WTC11 (cell line): ENCODE results near the gene SPEM1. TPM values are rescaled to one million over a fixed set of nuclear protein-coding genes. Genes with fewer than 3 reads are reported as not detected.

ENCODE experiments used
- ATAC-seq: fragments of 200-7000 bp; cut with Tn5 transposase; 2 replicates; pipeline ENCODE4 v1.10.0; 2021; ENCODE audit warnings: mild to moderate bottlenecking, moderate library complexity
- CTCF ChIA-PET: fragments of 300-600 bp; sonication (Branson Sonifier 250); formaldehyde crosslinking; loops from one replicate; lab custom pipeline; 2021; ENCODE audit warnings: antibody characterized with exemption; lab: Charles Lee
- POLR2A ChIA-PET: fragments of 350-600 bp; sonication (Branson Sonifier 250); formaldehyde crosslinking; loops from one replicate; lab custom pipeline; 2021; ENCODE audit warnings: antibody characterized with exemption; lab: Charles Lee
- DNase-seq: peaks from one replicate; pipeline ENCODE4 v3.0.0; 2021; ENCODE audit warnings: low spot score
- H3K27ac Mint-ChIP-seq: 2 replicates; pipeline ENCODE4 v1.8.0; 2021; ENCODE audit warnings: mixed read lengths
- H3K27me3 Mint-ChIP-seq: 2 replicates; pipeline ENCODE4 v1.8.0; 2021; ENCODE audit warnings: low read depth, mild to moderate bottlenecking, moderate library complexity, mixed read lengths
- H3K36me3 Mint-ChIP-seq: 2 replicates; pipeline ENCODE4 v1.8.0; 2021; ENCODE audit warnings: mixed read lengths
- H3K4me1 Mint-ChIP-seq: 2 replicates; pipeline ENCODE4 v1.8.0; 2022; ENCODE audit warnings: mixed read lengths
- H3K4me3 Mint-ChIP-seq: 2 replicates; pipeline ENCODE4 v1.8.0; 2021; ENCODE audit warnings: mild to moderate bottlenecking, moderate library complexity, mixed read lengths
- H3K9me3 Mint-ChIP-seq: 2 replicates; pipeline ENCODE4 v1.8.0; 2021; ENCODE audit warnings: mixed read lengths
- AFF4 ChIP-seq: sonication (generic); formaldehyde crosslinking; IDR thresholded peaks from 2 replicates; pipeline ENCODE4 v1.8.1; 2023; ENCODE audit warnings: mild to moderate bottlenecking, missing genetic modification reagents, borderline replicate concordance
- ATF2 ChIP-seq: sonication (generic); formaldehyde crosslinking; IDR thresholded peaks from 2 replicates; pipeline ENCODE4 v1.8.1; 2022; ENCODE audit warnings: low read depth, missing genetic modification reagents, borderline replicate concordance
- E2F5 ChIP-seq: sonication (generic); formaldehyde crosslinking; IDR thresholded peaks from 2 replicates; pipeline ENCODE4 v1.8.1; 2022; ENCODE audit warnings: mild to moderate bottlenecking, moderate library complexity, missing genetic modification reagents
- FOXP1 ChIP-seq: sonication (generic); formaldehyde crosslinking; IDR thresholded peaks from 2 replicates; pipeline ENCODE4 v1.8.0; 2022; ENCODE audit warnings: missing genetic modification reagents, mild to moderate bottlenecking, moderate library complexity, borderline replicate concordance
- MYBL2 ChIP-seq: sonication (generic); formaldehyde crosslinking; IDR thresholded peaks from 2 replicates; pipeline ENCODE4 v1.8.1; 2023; ENCODE audit warnings: mild to moderate bottlenecking, moderate library complexity, missing genetic modification reagents
- NFYB ChIP-seq: sonication (generic); formaldehyde crosslinking; conservative IDR thresholded peaks from 2 replicates; pipeline ENCODE4 v1.8.0; 2022; ENCODE audit warnings: low read depth, missing genetic modification reagents
- PRRX2 ChIP-seq: fragments of 250-450 bp; sonication (Bioruptor Pico); IDR thresholded peaks from 2 replicates; pipeline ENCODE4 v1.8.0; 2021; ENCODE audit warnings: mild to moderate bottlenecking
- RORB ChIP-seq: fragments of 250-450 bp; sonication (Bioruptor Pico); IDR thresholded peaks from 2 replicates; pipeline ENCODE4 v1.9.0; 2021; ENCODE audit warnings: mild to moderate bottlenecking
- SP1 ChIP-seq: sonication (generic); formaldehyde crosslinking; conservative IDR thresholded peaks from 2 replicates; pipeline ENCODE4 v1.8.1; 2022; ENCODE audit warnings: missing genetic modification reagents
- TP53 ChIP-seq: sonication (generic); formaldehyde crosslinking; IDR thresholded peaks from 2 replicates; pipeline ENCODE4 v1.8.1; 2023; ENCODE audit warnings: mild to moderate bottlenecking, missing genetic modification reagents
- USF1 ChIP-seq: sonication (generic); formaldehyde crosslinking; IDR thresholded peaks from 2 replicates; pipeline ENCODE4 v1.8.0; 2022; ENCODE audit warnings: mild to moderate bottlenecking, missing genetic modification reagents
- ZNF138 ChIP-seq: sonication (generic); formaldehyde crosslinking; conservative IDR thresholded peaks from 2 replicates; pipeline ENCODE4 v1.8.1; 2022; ENCODE audit warnings: mild to moderate bottlenecking, moderate library complexity, missing genetic modification reagents
- total RNA-seq: library from RNA; stranded (reverse); gene quantifications from 3 replicates; pipeline ENCODE4 v1.2.3, GENCODE V29; 2021
- TF ChIP-seq, protein P1 (sequence below): sonication (generic); formaldehyde crosslinking; IDR thresholded peaks from 2 replicates; pipeline ENCODE4 v1.8.0; 2022; ENCODE audit warnings: missing genetic modification reagents
- TF ChIP-seq, protein P2 (sequence below): fragments of 250-450 bp; sonication (Bioruptor Pico); IDR thresholded peaks from 2 replicates; pipeline ENCODE4 v2.1.2; 2022; ENCODE audit warnings: mild to moderate bottlenecking, moderate library complexity
- TF ChIP-seq, protein P3 (sequence below): sonication (generic); formaldehyde crosslinking; IDR thresholded peaks from 2 replicates; pipeline ENCODE4 v1.8.1; 2023; ENCODE audit warnings: mild to moderate bottlenecking, missing genetic modification reagents, moderate library complexity

The SPEM1 gene
- total RNA-seq, 1 experiment from 2014 or later, result 0.35 TPM

DNA sequence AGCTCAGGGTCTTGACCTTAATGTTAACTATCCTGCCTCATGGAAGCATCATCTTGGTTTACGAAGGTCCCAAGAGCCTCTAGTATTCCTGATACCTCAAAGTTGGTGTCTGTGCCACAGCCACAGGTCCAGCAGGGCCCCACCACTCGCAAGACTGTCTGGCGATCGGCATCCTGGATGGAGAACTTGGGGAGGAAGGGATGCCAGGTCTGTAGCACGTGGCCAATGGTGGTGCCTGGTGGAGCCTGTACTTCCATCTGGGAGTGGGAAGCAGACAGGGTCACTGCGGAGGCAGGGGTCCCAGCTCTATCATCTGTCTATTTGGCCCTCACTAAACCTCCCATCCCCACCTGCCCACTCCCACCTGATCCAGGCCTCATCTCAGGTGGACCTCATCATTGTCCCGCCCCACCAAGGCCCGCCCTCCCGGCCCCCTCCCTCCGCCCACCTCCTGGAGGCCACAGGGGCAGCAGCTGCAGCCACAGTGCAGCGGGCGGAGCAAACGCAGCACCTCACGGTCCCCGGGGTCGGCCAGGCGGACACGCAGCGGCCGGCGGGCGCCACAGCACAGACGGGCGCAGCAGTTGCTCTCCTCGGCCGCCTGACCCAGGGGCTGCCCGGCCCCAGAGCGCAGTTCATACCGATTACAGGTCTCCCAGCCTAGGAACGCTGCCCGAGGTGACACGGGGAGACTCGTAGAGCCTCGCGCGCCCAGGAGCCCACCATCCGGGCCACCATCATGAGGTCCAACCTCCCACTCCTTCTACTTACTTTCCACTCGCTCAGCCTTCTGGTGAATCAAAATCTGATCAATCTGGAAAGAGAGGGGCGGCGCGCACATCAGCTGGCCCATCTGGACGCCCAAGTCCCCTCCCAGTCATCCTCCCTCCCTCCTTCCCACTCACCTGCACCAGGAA, 27.2 kb upstream of the SPEM1 start:
- peak; percentile 51 for DNase-seq
- H3K4me3 Mint-ChIP-seq, result peak overlapping the region; percentile 90
- peak overlapping the region; percentile 63; the same call in 1 of the 2 replicates for H3K27ac Mint-ChIP-seq
- ChIA-PET POLR2A (interaction anchor here (0.8 to 2.1 kb wide), 5 partner anchors 9 to 43 kb away, joined by 3 to 10 read pairs (median 5); partner anchors contain the start of genes TMEM102 and TMEM256), CTCF (interaction anchor here (0.6 to 4.1 kb wide), 31 partner anchors 8 to 294 kb away, joined by 3 to 59 read pairs (median 7); partner anchors contain the start of genes ACAP1, CHRNB1, FGF11 and NLGN2)
- no peaks in the 10 kb centered on the region; the same call in 1 of the 2 replicates for H3K27me3 Mint-ChIP-seq
- TF ChIP-seq NFYB (CRISPR knock-in tag), result no peak
- TF ChIP-seq, protein P1, sequence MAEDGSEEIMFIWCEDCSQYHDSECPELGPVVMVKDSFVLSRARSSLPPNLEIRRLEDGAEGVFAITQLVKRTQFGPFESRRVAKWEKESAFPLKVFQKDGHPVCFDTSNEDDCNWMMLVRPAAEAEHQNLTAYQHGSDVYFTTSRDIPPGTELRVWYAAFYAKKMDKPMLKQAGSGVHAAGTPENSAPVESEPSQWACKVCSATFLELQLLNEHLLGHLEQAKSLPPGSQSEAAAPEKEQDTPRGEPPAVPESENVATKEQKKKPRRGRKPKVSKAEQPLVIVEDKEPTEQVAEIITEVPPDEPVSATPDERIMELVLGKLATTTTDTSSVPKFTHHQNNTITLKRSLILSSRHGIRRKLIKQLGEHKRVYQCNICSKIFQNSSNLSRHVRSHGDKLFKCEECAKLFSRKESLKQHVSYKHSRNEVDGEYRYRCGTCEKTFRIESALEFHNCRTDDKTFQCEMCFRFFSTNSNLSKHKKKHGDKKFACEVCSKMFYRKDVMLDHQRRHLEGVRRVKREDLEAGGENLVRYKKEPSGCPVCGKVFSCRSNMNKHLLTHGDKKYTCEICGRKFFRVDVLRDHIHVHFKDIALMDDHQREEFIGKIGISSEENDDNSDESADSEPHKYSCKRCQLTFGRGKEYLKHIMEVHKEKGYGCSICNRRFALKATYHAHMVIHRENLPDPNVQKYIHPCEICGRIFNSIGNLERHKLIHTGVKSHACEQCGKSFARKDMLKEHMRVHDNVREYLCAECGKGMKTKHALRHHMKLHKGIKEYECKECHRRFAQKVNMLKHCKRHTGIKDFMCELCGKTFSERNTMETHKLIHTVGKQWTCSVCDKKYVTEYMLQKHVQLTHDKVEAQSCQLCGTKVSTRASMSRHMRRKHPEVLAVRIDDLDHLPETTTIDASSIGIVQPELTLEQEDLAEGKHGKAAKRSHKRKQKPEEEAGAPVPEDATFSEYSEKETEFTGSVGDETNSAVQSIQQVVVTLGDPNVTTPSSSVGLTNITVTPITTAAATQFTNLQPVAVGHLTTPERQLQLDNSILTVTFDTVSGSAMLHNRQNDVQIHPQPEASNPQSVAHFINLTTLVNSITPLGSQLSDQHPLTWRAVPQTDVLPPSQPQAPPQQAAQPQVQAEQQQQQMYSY, result 0 out of 2 replicates have a peak, but pooled peaks have one; percentile 24
- peaks cover 20% of the 10 kb centered on the region for H3K36me3 Mint-ChIP-seq
- ATAC-seq, result peak; percentile 7
- no peaks in the 10 kb centered on the region for H3K9me3 Mint-ChIP-seq
- H3K4me1 Mint-ChIP-seq, result peaks cover 11% of the 10 kb centered on the region

DNA sequence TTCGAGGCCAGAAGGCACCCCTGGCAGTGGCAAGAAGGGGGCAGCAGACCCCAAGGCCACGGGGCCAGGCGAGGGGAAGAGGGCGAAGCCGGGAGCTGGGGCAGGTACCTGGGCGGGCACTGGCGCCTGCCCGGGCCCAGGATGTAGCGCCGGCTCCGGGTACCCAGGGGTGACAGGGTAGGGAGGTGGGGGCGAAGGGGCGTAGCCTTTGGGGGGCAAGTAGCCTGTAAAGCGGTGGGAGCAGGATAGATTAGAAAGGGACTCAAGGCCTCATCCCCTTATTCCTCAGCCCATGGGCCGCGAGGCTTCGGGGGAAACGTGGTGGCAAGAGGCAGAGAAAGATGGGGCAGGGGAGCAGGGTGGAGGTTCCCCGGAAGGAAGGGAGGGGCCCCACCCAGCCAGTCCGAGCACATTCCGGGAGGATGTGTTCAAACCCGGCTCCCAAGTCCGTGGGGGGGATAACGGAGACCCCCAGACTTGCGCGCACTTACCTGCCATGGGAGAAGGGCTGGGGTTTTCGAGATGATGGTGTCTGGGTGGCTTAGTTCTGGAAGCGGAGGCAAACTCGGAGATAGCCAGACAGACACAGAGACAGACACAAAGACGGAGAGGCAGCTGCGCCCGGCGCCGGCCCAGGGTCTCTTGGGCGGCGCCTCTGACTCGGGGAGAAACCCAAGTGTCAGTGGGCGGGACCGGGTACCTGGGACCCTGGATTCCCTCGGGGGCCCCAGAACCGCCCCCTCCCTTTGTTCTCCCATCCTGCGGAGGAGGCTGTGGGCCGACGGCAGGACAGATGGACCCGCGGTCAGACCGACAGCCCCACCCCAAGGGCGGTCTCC, 26.3 kb upstream of the SPEM1 start:
- H3K4me1 Mint-ChIP-seq, result peaks cover 11% of the 10 kb centered on the region
- POLR2A ChIA-PET, result interaction anchor here (0.8 to 2.1 kb wide), 6 partner anchors 10 to 43 kb away, joined by 3 to 10 read pairs (median 4); partner anchors contain the start of genes TMEM102 and TMEM256
- peak; percentile 73 for DNase-seq
- peak overlapping the region; percentile 90 for H3K4me3 Mint-ChIP-seq
- H3K27me3 Mint-ChIP-seq, result no peaks in the 10 kb centered on the region; the same call in 1 of the 2 replicates
- peak; percentile 51 for ATAC-seq
- H3K9me3 Mint-ChIP-seq, result no peaks in the 10 kb centered on the region
- peaks cover 20% of the 10 kb centered on the region for H3K36me3 Mint-ChIP-seq
- CTCF ChIA-PET, result interaction anchor here (0.6 to 4.1 kb wide), 35 partner anchors 9 to 323 kb away, joined by 3 to 59 read pairs (median 7); partner anchors contain the start of genes ACAP1, CHRNB1, FGF11 and NLGN2
- H3K27ac Mint-ChIP-seq, result no peak overlapping the region
- TF ChIP-seq, protein P2, sequence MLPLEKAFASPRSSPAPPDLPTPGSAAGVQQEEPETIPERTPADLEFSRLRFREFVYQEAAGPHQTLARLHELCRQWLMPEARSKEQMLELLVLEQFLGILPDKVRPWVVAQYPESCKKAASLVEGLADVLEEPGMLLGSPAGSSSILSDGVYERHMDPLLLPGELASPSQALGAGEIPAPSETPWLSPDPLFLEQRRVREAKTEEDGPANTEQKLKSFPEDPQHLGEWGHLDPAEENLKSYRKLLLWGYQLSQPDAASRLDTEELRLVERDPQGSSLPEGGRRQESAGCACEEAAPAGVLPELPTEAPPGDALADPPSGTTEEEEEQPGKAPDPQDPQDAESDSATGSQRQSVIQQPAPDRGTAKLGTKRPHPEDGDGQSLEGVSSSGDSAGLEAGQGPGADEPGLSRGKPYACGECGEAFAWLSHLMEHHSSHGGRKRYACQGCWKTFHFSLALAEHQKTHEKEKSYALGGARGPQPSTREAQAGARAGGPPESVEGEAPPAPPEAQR (CRISPR knock-in tag), result no peak
- TF ChIP-seq USF1, result no peak
- TF ChIP-seq, protein P3, sequence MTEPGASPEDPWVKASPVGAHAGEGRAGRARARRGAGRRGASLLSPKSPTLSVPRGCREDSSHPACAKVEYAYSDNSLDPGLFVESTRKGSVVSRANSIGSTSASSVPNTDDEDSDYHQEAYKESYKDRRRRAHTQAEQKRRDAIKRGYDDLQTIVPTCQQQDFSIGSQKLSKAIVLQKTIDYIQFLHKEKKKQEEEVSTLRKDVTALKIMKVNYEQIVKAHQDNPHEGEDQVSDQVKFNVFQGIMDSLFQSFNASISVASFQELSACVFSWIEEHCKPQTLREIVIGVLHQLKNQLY (CRISPR knock-in tag), result no peak
- no peak for TF ChIP-seq RORB (CRISPR knock-in tag)
- TF ChIP-seq E2F5 (CRISPR knock-in tag), result peak; percentile 24; the same call in 1 of the 2 replicates
- no peak for TF ChIP-seq AFF4 (CRISPR knock-in tag)
- TF ChIP-seq FOXP1 (CRISPR knock-in tag), result peak; percentile 74
- 0 out of 2 replicates have a peak, but pooled peaks have one; percentile 15 for TF ChIP-seq ZNF138 (CRISPR knock-in tag)
- TF ChIP-seq PRRX2 (CRISPR knock-in tag), result no peak
- no peak for TF ChIP-seq ATF2
- TF ChIP-seq TP53 (CRISPR knock-in tag), result no peak
- TF ChIP-seq SP1 (CRISPR knock-in tag), result no peak
- TF ChIP-seq MYBL2 (CRISPR knock-in tag), result no peak
